22Rv1 (cell line): ENCODE data around the gene MAP3K20.
"Not testable (repeated sequence)": the region's sequence is repeated elsewhere in the genome, so short reads cannot be mapped to it uniquely, and the experiment has no call there.

Experiments
- H3K27ac ChIP-seq: fragments of 450-650 bp; 2 replicates; pipeline ENCODE4 v1.5.1; 2017
- CTCF ChIP-seq: fragments of 450-650 bp; IDR thresholded peaks from 2 replicates; pipeline ENCODE4 v1.5.1; 2017; ENCODE audit warnings: mild to moderate bottlenecking
- ZFX ChIP-seq: fragments of 450-650 bp; IDR thresholded peaks from 2 replicates; pipeline ENCODE4 v1.6.1; 2017; ENCODE audit warnings: antibody characterized with exemption, borderline replicate concordance

MAP3K20 gene

GRCh38 chr2:173171321-173171720, 95.7 kb downstream of the MAP3K20 start:
- no peak overlapping the region for H3K27ac ChIP-seq
- TF ChIP-seq ZFX: no peak
- TF ChIP-seq CTCF: no peak

DNA sequence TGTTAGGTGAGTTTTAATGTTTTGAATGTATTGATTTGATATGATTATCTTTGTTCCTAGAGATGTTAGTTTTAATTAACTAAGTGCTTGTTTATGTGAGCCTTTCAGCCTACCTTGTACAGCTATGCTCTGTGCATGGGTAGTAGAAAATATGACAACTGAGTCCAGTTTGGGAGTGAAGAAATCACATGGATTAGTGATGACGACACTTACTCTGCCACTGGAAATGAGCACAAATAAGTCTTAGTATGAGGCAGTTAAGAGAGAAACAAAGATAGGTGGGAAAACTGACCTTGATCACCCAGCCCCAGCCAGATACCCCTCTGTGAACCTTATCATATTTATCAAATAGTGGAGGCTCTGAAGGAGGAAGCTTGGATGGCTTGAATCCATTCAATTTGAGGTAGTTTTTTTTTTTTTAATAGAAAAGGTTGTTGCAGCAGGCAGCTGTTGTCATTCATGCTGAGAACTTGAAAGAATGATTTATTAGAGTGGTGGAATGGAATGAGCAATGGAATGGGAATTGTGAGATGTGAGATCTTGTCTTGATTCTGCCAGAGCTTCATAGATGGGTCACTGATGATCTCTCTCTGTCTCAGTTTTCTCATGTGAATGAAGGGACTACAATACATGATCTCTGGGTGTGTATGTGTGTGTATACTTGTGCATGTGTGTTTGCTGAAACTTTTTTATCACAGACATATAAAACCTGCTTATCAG, 96.4 kb downstream of the MAP3K20 start:
- TF ChIP-seq CTCF (no peak), ZFX (no peak)
- H3K27ac ChIP-seq: no peak overlapping the region

DNA sequence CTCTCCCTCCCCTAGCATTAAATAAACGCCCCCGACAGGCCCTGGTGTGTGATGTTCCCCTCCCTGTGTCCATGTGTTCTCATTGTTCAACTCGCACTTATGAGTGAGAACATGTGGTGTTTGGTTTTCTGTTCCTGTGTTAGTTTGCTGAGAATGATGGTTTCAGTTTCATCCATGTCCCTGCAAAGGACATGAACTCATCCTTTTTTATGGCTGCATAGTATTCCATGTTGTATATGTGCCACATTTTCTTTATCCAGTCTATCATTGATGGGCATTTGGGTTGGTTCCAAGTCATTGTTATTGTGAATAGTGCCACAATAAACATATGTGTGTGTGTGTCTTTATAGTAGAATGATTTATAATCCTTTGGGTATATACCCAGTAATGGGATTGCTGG, 98.7 kb downstream of the MAP3K20 start:
- not testable (repeated sequence) for H3K27ac ChIP-seq

DNA sequence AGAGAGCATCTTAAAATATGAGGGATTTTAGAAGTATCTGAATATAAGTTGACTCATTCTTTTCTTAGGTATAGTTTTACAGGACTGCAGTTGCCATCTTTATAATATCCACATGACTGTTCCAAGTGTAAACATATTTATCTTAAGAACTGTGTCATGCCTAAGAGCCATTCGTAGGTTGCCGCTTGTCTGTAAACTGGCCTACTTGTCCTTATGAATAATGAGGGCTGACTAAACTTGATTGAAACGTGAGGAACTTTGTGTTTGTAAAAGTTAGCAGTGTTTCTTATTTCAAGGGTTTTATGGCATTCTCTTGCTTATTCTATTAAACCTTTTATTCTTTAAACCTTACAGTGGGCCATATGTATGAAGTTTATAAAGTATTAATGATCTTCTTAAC, 99.6 kb downstream of the MAP3K20 start:
- no peak overlapping the region for H3K27ac ChIP-seq
- no peak for TF ChIP-seq ZFX
- no peak for TF ChIP-seq CTCF

GRCh38 chr2:173181982-173182381, 106.3 kb downstream of the MAP3K20 start:
- TF ChIP-seq ZFX (no peak), CTCF (no peak)
- H3K27ac ChIP-seq: no peak overlapping the region

DNA sequence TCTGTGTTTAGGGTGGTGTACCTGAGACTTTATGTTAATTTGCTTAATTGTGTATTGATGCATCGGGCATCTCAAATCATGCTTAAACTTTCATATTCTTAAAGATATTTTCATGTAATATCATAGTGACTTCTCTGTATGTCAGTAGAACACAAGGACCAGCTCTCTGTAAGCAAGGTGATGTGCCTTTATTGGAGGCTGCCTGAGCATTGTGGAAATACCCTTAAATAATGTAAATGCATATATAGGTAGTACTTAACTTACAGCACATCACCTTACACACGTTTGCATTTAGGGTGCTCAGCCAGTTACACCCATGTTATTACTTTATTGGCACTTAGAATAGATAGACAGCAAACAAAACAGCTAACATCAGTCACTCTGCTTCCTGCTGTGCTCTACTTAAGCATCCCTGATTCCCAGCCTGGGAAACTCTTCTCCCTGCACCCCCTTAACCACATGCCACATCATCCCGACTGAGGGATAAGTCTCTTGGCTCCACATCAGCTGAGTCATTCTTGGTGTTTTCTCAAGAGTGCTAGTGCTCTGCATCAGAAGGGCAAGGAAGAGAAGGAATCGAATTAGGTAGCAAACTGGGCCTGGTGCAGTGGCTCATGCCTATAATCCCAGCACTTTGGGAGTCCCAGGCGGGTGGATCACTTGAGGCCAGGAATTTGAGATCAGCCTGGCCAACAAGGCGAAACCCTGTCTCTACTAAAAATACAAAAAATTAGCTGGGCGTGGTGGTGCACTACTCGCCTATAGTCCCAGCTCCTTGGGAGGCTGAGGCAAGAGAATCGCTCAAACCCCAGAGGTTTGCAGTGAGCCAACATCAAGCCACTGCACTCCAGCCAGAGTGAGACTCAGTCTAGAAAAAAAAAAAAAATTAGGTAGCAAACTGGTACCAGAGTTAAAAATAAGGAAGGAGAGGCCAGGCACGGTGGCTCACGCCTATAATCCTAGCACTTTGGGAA, 108.7 kb downstream of the MAP3K20 start:
- TF ChIP-seq CTCF: no peak
- TF ChIP-seq ZFX: no peak
- no peak overlapping the region for H3K27ac ChIP-seq

GRCh38 chr2:173185437-173185836, 109.8 kb downstream of the MAP3K20 start:
- TF ChIP-seq CTCF: no peak
- TF ChIP-seq ZFX: no peak
- H3K27ac ChIP-seq: no peak overlapping the region
